H1 (cell line): Measurements from ENCODE around the gene FCN3. TPM values are rescaled to one million over a fixed set of nuclear protein-coding genes. Genes with fewer than 3 reads are reported as not detected.
A peak's percentile ranks its signal among the peaks of the same experiment; 100 is the strongest.

Experiments used
- ASH2L ChIP-seq: fragments of 200-600, 300-600 bp; sonication (generic); IDR thresholded peaks from one replicate; pipeline ENCODE4 v1.7.1; 2017; ENCODE audit warnings: low read length
- CHD1 ChIP-seq: IDR thresholded peaks from 2 replicates; pipeline ENCODE4 v1.6.1; 2012; ENCODE audit warnings: low read depth, low read length, improper control_type of control experiment
- CHD7 ChIP-seq: fragments of 300-600 bp; sonication (generic); IDR thresholded peaks from 2 replicates; pipeline ENCODE4 v1.7.1; 2012; ENCODE audit warnings: low read length, moderate library complexity, mild to moderate bottlenecking, inconsistent platforms; ENCODE audit not compliant: insufficient replicate concordance
- EGR1 ChIP-seq: IDR thresholded peaks from 2 replicates; pipeline ENCODE4 v1.6.1; 2011; ENCODE audit warnings: low read depth, low read length, borderline replicate concordance
- GABPA ChIP-seq: IDR thresholded peaks from 2 replicates; pipeline ENCODE4 v1.6.1; 2011; ENCODE audit warnings: mild to moderate bottlenecking, low read length, moderate library complexity, borderline replicate concordance; ENCODE audit not compliant: insufficient read depth
- POLR2A ChIP-seq, 2 experiments: IDR thresholded peaks; 1 replicate in 1 of 2; 2 replicates in 1 of 2; pipeline ENCODE4 v1.6.1; 2011; ENCODE audit warnings: low read depth in 2 of 2, low read length in 2 of 2, mild to moderate bottlenecking in 2 of 2; ENCODE audit errors: control extremely low read depth in 1 of 2
- RAD21 ChIP-seq, 2 experiments: IDR thresholded peaks in 1 of 2; conservative IDR thresholded peaks in 1 of 2; 2 replicates each; pipeline ENCODE4 v1.6.1; 2011; ENCODE audit warnings: low read depth in 2 of 2, low read length in 2 of 2, improper control_type of control experiment in 1 of 2, inconsistent platforms in 1 of 2, mild to moderate bottlenecking in 1 of 2, moderate library complexity in 1 of 2
- SIN3A ChIP-seq, 2 experiments: IDR thresholded peaks in 1 of 2; conservative IDR thresholded peaks in 1 of 2; 2 replicates each; pipeline ENCODE4 v1.6.1; 2011 to 2012; ENCODE audit warnings: low read length in 2 of 2, improper control_type of control experiment in 1 of 2, low read depth in 1 of 2, mild to moderate bottlenecking in 1 of 2
- TCF12 ChIP-seq: IDR thresholded peaks from 2 replicates; pipeline ENCODE4 v1.6.1; 2011; ENCODE audit warnings: low read depth, mild to moderate bottlenecking, low read length
- YY1 ChIP-seq: IDR thresholded peaks from 2 replicates; pipeline ENCODE4 v1.6.1; 2011; ENCODE audit warnings: low read depth, mild to moderate bottlenecking, low read length
- polyA plus RNA-seq, 7 experiments: library from polyadenylated mRNA; depleted of rRNA in 3 of 7; stranded (reverse) in 5 of 7; unstranded in 2 of 7; fragments of >200 nt in 5 of 7; fragments of 200-250 nt in 2 of 7; gene quantifications; 1 replicate in 5 of 7; 2 replicates in 1 of 7; 4 replicates in 1 of 7; pipeline versions ENCODE4 v1.2.1 to v1.2.3, GENCODE V29; 2011 to 2013; ENCODE audit warnings: missing spikeins in 2 of 7, mixed read lengths in 2 of 7
- total RNA-seq: library from RNA; stranded (reverse); fragmentation: NEBNext Ultra II Directional; extraction: Animal tissue kit (Norgen Biotek cat#: 25700); gene quantifications from 2 replicates; pipeline ENCODE4 v1.2.1, GENCODE V29; 2021

Gene FCN3
- total and polyA plus RNA-seq, 2 of the 8 experiments (the other 6 are each of a cell fraction or from before 2014, with no cell fraction given) = 0.30 to 0.57 TPM

GRCh38 chr1:27357281-27358037, 17.2 kb downstream of the FCN3 start (continued):
- TF ChIP-seq CHD7 (no peak), POLR2A (IDR thresholded peaks at IDR 0.05; ENCODE audit: control extremely low read depth in 1 of 2, low read depth in 2 of 2, low read length in 2 of 2) (no peak), GABPA (peak; percentile 58; the same call in 1 of the 2 replicates), CHD1 (no peak), TCF12 (peak; percentile 91; the same call in 1 of the 2 replicates), SIN3A (conservative IDR thresholded peaks at IDR 0.05 in 1 of 2, IDR thresholded peaks at IDR 0.05 in 1 of 2; ENCODE audit: low read depth in 1 of 2, low read length in 2 of 2) (peak in 1 of 2 experiments; percentile 54; a peak in 1 of 4 replicates), RAD21 (IDR thresholded peaks at IDR 0.05 in 1 of 2, conservative IDR thresholded peaks at IDR 0.05 in 1 of 2; ENCODE audit: low read depth in 2 of 2, low read length in 2 of 2) (peak; percentile 60 to 71), EGR1 (peak; percentile 62; the same call in 1 of the 2 replicates), YY1 (no peak), ASH2L (no peak)
